GM19468 (cell line): ENCODE measurements around the gene NPIPA8.
"Not testable (repeated sequence)": the region's sequence is repeated elsewhere in the genome, so short reads cannot be mapped to it uniquely, and the experiment has no call there.

Source experiments
- ATAC-seq: cut with Tn5 transposase; IDR thresholded peaks from one replicate; pipeline ENCODE4 v1.9.1; 2021; ENCODE audit warnings: mild to moderate bottlenecking, moderate library complexity, moderate number of reproducible peaks; ENCODE audit not compliant: unreplicated experiment; ENCODE audit errors: extremely low read depth

Gene NPIPA8

GRCh38 chr16:18286342-18286741 lies 50.2 kb downstream of the NPIPA8 start:
- not testable (repeated sequence) for ATAC-seq

- ATAC-seq = not testable (repeated sequence)
These were observed 56.2 kb downstream of the NPIPA8 start for GRCh38 chr16:18280319-18280718.

- ATAC-seq = not testable (repeated sequence)
These were observed 59.8 kb downstream of the NPIPA8 start for GRCh38 chr16:18276756-18277155.

GRCh38 chr16:18270171-18270570 lies 66.4 kb downstream of the NPIPA8 start:
- not testable (repeated sequence) for ATAC-seq
